GM21528 (cell line): ENCODE measurements around the gene AP5Z1.

ENCODE experiments used
- ATAC-seq: cut with Tn5 transposase; IDR thresholded peaks from one replicate; pipeline ENCODE4 v1.9.1; 2021; ENCODE audit warnings: mild to moderate bottlenecking, moderate library complexity; ENCODE audit not compliant: unreplicated experiment, low FRiP score

The AP5Z1 gene

DNA sequence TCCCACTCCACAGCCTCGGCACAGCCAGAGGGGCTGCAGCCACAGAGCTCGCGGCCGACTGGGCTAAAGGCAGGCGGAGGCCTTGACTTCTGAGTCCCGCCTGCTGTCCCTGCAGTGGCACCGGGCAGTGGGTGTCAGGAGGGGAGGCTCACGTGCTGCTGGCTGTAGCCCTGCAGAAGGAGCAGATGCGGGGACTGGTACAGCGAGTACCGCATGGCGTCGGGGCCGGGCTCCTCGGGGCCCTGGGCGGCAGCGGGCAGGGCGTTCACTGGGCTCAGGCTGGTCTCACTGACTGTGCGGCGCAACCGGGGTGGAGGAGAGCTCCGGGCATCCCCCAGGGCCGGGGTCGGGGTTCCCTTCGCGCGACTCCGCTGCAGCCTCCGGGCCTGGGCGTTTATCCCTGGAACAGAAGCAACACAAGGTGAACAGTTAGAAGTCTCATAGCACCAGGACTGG is 60.8 kb downstream of the AP5Z1 start:
- no peak for ATAC-seq

DNA sequence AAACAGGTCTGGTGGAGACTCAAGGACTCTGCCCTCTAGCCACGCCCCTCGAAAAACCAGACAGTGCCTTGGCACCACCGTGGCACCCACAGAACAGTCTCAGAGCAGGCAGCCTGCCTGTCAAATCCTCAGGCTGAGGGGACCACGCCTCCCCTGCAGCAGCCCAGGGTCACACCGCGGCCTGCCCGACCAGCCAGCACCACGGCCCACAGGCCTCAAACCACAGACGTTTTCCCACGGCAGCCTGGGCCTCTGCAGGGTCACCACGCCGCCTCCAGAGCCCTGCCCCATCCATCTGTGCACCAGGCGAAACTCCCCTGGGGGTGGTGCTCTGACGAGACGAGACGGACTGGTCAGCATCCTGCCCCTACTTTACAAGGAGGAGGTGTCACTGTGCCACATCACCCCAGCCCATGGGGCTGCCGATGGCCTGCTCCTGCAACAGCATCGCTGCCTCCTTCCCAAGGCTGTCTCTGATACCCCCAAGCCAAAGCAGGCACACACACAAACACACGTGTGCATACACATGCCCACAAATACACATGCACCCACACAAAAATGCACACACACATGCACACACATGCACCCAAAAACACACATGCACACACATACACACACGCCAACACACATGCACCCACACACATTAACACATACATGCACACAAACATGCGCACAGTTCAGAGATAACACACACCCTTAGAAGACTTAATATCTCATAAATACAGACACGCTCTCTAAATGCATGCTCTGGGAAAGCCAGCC is 61.8 kb downstream of the AP5Z1 start:
- ATAC-seq = no peak

DNA sequence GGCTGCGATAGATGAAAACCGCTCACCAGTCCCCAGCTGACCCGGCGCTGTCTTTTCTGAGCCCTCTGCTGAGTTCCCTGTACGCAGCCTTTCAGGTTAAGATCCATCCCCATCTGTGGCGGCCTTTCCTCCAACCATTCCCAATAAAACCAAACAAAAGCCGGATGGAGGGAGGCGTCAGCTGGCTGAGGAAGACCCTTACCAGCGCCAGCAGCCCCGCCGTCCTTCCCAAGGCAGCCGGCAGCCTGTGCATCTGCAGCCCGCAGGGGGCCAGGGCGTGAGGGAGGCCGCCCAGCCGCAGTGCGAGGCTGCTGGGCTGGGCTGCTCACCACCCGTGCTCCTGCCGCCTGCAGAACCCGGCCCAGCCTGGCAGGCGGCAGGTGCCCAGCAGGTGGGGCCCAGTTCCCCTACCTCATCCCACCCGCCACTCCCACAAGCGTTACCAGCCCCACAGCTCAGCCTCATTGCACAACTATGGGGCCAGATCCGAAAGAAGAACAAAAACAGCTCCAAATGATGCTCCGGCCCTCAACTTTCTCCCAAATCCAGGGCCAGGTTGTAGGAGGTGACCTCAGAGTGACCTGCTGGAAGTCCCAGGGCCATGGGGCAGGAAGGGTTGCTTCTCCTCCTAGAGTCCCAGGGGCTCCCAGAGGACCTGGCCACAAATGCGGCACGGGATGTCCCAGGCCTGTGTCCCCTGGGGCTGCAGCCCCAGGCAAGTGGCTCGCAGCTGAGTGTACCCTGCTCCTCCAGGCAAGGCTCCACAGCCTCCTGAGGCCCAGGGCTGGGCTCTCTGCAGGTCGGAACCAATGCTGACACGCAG is 62.6 kb downstream of the AP5Z1 start:
- ATAC-seq = no peak

DNA sequence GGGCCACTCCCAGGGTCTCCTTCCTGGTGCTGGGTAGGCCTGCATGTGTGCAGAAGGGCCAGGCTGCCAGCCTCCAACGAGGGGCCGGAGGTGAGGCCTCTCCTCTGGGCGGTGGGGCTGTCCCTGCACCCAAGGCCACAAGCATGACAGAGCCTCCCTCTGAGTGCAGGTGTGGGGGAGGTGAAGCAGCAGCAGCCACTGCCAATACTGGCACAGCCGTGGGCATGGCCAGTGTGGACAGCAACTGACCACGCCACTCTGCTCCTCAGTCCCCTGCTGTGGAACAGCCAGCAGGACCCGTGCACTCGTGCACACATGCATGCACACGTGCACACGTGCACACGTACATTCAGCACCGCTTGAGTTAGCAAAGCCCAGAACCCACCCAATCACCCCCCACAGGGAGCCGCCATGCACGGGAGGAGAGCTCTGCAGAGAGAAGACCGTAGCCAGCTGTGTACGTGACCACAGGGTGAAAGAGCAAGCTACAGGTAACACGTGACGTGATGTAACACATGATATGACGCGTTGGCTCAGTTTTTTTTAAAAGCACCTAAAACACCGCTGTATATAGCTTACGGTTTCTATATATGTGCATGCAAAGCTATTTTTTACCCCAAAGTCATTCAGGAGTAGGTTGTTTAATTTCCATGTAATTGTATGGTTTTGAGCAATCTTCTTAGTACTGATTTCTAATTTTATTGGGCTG is 63.4 kb downstream of the AP5Z1 start:
- no peak for ATAC-seq

DNA sequence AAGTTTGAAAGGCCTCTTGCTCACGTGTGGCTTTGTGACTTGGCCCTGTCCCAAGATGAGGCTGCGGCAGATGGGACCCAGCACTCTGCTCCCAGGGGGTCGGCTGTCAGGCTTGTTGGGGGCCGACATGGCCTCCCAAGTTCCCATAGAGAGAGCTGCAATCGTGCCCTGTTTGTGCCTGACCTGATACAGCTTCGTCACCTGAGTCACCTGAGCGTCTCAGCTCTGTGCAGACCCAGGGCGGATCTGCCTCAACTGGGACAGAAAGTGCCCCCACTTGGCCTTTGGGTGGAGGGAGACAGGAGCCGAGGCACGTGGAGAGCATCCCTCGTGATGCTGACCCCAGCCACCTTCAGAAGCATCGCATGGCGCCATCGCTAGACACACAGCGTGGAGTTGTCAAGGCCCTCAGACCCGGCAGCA is 64.7 kb downstream of the AP5Z1 start:
- ATAC-seq = no peak
